GM21528 (cell line): Measurements from ENCODE around the gene IFI6.
"Not testable (repeated sequence)": the region's sequence is repeated elsewhere in the genome, so short reads cannot be mapped to it uniquely, and the experiment has no call there.

ENCODE experiments used
- ATAC-seq: cut with Tn5 transposase; IDR thresholded peaks from one replicate; pipeline ENCODE4 v1.9.1; 2021; ENCODE audit warnings: mild to moderate bottlenecking, moderate library complexity; ENCODE audit not compliant: unreplicated experiment, low FRiP score

Gene IFI6

GRCh38 chr1:27632387-27633297, 39.4 kb downstream of the IFI6 start:
- peak; percentile 41 for ATAC-seq

- no peak for ATAC-seq
Observed at GRCh38 chr1:27630859-27631491, 41.0 kb downstream of the IFI6 start.

- no peak for ATAC-seq
Observed at GRCh38 chr1:27628712-27629111, 43.3 kb downstream of the IFI6 start.

- not testable (repeated sequence) for ATAC-seq
Observed at GRCh38 chr1:27627733-27628132, 44.3 kb downstream of the IFI6 start.

- ATAC-seq, result no peak
Observed at GRCh38 chr1:27627061-27627460, 44.9 kb downstream of the IFI6 start.

GRCh38 chr1:27626031-27626935, 45.7 kb downstream of the IFI6 start:
- no peak for ATAC-seq

GRCh38 chr1:27624467-27625178, 47.4 kb downstream of the IFI6 start:
- ATAC-seq, result no peak

- ATAC-seq, result no peak
Observed at GRCh38 chr1:27623327-27624212, 48.4 kb downstream of the IFI6 start.

- ATAC-seq, result no peak
Observed at GRCh38 chr1:27622828-27623227, 49.2 kb downstream of the IFI6 start.

GRCh38 chr1:27621051-27621920, 50.7 kb downstream of the IFI6 start:
- no peak for ATAC-seq

GRCh38 chr1:27619782-27620438, 52.1 kb downstream of the IFI6 start:
- ATAC-seq, result not testable (repeated sequence)

GRCh38 chr1:27618341-27619082, 53.5 kb downstream of the IFI6 start:
- no peak for ATAC-seq

- no peak for ATAC-seq
Observed at GRCh38 chr1:27617420-27617819, 54.6 kb downstream of the IFI6 start.

- ATAC-seq, result no peak
Observed at GRCh38 chr1:27616441-27616840, 55.6 kb downstream of the IFI6 start.
